Ecto neural progenitor cell (in vitro differentiated cells): ENCODE measurements around the gene GATA2.

Source experiments
- DNase-seq: peaks from one replicate; pipeline ENCODE4 v3.0.0-alpha.2; 2018; ENCODE audit warnings: low spot score

Gene GATA2

DNA sequence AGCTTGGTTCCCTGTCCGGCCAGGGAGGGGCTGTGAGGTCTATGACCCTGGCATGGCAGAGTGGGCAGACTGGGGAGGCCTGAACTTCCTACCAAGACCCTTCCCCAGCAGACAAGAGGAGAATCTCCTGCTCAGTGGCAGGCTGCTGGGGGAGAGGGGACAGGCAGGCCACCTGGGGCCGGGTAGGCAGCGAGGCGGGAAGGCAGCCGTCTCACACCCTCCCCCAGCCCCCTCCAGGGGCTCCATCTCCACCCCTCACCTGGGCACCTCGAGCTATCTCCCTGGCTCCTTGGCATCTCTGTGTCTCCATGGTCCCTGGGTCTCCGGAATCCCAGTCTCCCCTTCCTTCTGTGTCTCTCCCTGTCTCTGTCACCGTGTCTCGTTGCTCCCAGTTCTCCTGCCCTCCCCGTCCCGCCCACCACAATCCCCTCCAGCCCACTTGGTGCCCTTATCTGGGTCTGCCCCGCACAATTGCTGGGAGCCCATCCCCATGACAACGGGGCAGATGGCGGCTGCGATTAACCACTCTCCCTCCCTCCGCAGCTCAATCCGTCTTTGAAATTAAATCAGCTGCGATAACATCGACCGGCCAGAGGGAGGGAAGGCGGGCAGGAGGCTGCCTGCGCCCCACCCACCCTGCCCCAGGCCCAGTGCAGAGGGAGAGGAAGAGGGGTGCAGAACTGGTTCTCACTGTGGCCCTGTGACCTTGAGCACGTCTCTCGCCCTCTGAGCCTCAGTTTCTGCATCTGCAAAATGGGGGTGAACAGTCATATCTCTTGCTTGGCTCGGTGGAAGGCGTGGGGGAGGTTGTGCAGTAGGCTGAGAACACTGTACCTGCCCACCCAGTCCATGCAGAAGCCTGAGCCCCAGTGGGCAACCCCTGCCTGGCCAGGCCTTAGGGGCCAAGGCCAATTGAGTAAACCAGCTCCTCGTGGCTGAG is 36.0 kb downstream of the GATA2 start:
- DNase-seq: peak; percentile 64

GRCh38 chr3:128455786-128456748 is 36.9 kb downstream of the GATA2 start:
- no peak for DNase-seq

GRCh38 chr3:128455116-128455515 is 37.9 kb downstream of the GATA2 start:
- DNase-seq: no peak

DNA sequence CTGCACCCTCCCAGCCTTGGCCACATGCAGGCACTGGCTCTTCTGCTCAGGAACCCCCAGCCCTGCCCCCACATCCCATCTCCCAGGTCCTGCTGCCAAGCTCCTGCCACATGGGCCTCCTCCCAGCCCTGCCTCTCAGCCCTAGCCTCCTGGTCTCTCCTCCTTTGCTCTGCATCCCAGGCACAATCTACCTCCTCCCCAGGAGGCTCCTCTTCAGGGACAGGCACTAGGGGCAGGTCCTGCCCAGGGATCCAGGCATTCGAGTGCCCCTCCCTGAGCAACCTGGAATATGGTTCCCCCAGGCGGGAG is 38.7 kb downstream of the GATA2 start:
- no peak for DNase-seq

- no peak for DNase-seq
Observed at GRCh38 chr3:128453501-128454309, 39.3 kb downstream of the GATA2 start.

DNA sequence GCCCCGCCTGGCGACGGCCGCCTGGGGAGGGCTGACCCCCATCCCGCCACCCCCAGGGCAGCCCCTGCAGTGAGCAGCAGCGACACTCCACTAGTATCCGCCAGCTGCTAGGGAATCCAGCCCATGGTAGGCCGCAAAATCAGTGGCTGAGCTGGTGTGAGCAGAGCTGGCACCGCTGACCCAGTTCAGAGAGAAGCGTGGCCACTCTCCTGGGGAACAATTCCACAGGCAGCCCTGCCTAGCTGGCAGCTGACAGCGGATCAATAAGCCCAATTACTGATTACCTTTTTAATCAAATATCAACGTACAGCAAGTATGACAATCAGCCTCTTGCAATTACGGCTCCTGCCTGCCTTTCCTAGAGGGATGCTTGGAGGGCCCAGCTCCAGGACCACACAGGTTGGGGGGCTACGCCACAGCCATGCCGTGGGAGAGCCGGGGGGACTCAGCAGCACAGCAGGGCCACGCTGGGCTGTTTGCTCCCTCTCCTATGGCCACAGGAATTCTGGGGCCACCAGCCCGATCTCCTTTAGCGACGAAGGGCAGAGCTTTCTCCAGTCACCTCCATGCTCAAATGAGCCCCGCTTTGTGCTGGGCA is 40.2 kb downstream of the GATA2 start:
- no peak for DNase-seq

DNA sequence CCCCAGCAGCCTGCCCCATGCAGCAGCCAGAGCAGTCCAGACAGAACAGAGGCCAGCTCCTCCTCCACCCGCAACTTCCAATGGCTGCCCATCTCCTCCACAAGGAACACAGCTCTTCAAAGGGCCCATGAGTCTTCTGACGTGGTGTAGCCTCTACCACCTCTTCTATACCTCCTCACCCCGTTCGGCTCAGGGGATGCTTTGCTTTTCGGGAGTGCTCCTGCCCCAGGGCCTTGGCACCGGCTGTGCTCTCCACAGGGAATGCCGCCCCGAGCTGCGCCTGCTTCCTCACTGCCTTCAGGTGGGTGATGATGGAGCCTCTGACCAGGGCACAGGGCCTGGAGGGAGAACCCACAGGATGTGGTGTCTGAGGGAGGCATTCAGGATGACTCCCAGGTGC is 40.9 kb downstream of the GATA2 start:
- no peak for DNase-seq

- no peak for DNase-seq
Observed at GRCh38 chr3:128449111-128449638, 43.8 kb downstream of the GATA2 start.

GRCh38 chr3:128448491-128448890 is 44.5 kb downstream of the GATA2 start:
- no peak for DNase-seq

- no peak for DNase-seq
Observed at GRCh38 chr3:128447561-128448013, 45.4 kb downstream of the GATA2 start.

GRCh38 chr3:128446821-128447220 is 46.2 kb downstream of the GATA2 start:
- DNase-seq: no peak

DNA sequence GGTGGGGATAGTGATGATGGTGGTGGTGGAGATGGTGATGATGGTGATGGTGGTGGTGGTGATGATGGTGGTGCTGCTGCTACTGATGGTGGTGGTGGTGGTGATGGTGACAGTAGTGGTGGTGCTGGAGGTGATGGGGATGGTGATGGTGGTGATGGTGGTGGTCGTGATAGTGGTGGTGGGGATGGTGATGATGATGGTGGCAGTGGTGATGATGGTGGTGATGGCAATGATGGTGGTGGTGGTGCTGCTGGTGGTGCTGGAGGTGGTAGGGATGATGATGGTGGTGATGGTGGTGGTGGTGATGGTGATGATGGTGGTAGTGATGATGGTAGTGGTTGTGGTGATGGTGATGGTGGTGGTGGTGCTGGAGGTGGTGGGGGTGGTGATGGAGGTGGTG is 47.6 kb downstream of the GATA2 start:
- no peak for DNase-seq

- no peak for DNase-seq
Observed at GRCh38 chr3:128443771-128444170, 49.2 kb downstream of the GATA2 start.

- DNase-seq: no peak
Observed at GRCh38 chr3:128442949-128443348, 50.1 kb downstream of the GATA2 start.

GRCh38 chr3:128442070-128442469 is 50.9 kb downstream of the GATA2 start:
- DNase-seq: no peak

DNA sequence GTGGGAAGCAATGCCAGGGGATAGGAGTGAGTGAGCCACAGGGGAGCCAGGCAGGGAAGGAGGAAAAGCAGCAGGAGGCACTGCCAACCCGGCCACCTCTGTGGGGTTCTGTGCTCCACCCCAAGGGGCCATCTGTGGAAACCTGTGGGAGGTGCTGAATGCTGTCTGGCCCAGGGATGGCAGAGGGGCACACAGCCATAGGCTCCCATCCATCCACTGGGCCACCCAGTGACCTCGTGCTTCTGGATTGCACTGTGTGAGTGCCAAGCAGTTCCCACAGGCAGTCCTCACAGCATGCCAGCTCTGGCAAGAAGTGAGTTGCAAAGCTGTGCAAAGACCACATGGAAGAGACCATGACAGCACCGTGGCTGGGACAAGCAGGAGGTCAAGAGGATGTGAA is 53.8 kb downstream of the GATA2 start:
- no peak for DNase-seq

DNA sequence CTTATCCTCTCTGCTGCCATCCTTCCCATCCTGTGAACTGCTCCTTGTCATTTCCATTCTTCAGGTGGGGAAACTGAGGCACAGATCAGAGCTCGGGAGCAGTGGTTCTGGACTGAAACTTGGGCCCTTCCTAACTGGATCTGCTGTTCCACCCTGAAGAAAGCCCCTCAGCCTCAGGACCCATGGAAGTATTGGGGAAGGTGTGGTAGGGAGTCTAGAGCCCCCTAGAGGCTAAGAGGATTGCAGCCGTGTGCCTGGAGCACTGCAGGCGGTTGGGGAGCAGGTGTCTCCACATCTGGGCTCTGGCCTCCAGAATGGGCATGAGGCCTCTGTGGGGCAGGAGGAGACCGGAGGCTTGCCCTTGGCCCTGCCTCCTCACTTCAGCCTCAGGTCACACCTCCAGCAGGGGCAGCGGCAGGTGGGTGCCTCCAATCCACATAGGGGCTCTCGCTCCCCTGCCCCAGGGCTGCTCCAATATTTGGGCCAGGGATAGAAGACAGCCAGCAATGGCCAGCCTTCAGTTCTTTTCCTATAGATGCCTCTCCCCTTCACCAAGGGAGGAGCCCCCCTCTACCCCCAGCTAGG is 54.4 kb downstream of the GATA2 start:
- DNase-seq: no peak

DNA sequence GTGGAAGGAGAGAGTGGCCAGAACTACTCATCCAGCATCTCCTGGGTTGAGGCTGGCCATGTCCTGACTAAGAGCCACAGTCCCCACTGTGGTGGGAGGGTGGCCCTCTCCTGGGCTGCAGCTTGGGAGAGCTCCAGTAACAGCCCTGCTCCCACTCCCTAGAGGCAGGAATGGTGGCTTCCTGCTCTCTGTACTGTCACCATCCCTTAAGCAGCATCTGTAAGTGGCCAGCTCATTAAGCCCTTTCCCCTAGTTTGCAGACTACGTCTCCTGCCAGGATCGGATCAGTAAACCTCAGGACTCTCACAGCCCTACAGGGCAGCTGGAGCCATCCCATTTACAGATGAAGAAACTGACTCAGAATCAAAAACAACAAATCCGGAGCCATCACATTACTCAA is 56.8 kb downstream of the GATA2 start:
- no peak for DNase-seq

DNA sequence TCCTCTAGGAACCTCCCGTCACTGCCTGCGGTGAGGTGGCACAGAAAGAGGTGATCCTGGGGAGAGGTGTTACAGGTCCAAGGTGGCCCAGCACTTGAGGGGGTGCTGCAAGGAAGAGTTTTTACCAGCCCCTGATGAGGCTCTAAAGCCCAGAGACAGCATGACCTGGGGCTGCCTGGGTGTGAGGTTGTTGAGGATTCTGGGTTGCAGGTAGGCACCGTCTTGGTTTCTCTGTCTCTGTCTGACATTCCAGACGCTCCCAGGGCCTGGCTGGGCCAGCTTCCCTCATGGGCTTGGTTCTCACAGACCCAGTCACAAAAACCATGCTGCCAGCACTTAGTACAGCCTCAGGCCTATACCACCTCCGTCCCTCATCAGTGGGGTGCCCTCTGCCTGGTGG is 57.4 kb downstream of the GATA2 start:
- DNase-seq: no peak

DNA sequence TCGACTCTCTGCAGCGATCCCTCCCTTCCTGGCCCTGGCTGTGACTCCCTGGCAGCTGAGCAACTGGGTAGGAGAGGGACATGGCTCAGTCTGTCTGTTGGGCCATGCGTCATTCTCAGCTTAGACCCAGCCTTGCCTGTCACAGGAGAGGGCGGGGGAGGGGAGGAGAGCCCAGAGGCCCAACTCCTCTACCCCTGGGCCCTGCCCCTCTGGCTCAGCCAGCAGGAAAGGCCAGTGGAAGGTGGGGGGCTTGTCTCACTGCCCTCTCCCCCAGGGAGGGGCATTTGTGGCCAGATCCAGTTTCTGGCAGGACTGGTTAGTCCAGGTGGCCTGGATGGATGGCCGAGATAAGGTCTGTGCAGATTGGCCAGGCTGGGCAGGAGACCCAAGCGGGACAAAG is 57.9 kb downstream of the GATA2 start:
- no peak for DNase-seq

DNA sequence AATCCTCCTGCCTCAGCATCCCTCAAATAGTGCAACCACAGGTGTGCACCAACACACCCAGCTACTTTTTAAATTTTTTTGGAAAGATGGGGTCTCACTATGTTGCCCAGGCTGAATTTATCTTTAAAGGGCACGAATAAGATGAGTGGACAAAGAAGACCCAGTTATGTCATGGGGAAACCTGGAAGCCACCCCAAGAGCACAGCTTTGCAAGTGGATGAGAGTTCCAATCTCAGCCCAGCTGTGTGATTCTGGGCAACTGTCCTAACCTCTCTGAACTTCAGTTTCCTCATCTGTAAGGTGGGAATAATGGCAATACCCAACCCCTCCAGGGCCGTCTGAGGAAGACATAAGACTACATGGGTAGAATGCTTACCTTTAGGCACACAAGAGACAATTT is 58.5 kb downstream of the GATA2 start:
- DNase-seq: no peak
